ENCODE measurements around the gene MANBA. TPM values are rescaled to one million over a fixed set of nuclear protein-coding genes. Genes with fewer than 3 reads are reported as not detected.
A peak's percentile ranks its signal among the peaks of the same experiment; 100 is the strongest.

Gene MANBA
- total RNA-seq, 1 experiment from 2014 or later, result 11.2 TPM

GRCh38 chr4:102684610-102685052 is 76.1 kb downstream of the MANBA start:
- peak; percentile 73 for DNase-seq (ENCODE audit: unreplicated experiment)
- intact Hi-C loops (cut with micrococcal nuclease), result loop anchor here (1.0 kb wide), 1 partner anchor 143 kb away; the partner anchor contains the start of gene UBE2D3
- H3K27me3 Mint-ChIP-seq (ENCODE audit: insufficient read depth, unreplicated experiment), result no peaks in the 10 kb centered on the region
- no peak overlapping the region for H3K4me3 Mint-ChIP-seq (ENCODE audit: unreplicated experiment)
- CTCF ChIA-PET, result interaction anchor here (0.8 kb wide), 1 partner anchor 376 kb away, joined by 3 read pairs; no protein-coding TSS in a partner anchor
- H3K9me3 Mint-ChIP-seq (ENCODE audit: unreplicated experiment), result no peaks in the 10 kb centered on the region
- POLR2A ChIA-PET, result interaction anchor here (0.8 to 1.1 kb wide), 4 partner anchors 19 to 143 kb away, joined by 3 to 5 read pairs (median 3); no protein-coding TSS in a partner anchor
- no TSS peak for BruUV-seq (replicated peaks)
- H3K27ac Mint-ChIP-seq (ENCODE audit: low read depth, unreplicated experiment), result no peak overlapping the region
- peaks cover 4% of the 10 kb centered on the region for H3K36me3 Mint-ChIP-seq (ENCODE audit: insufficient read depth, unreplicated experiment)
- H3K4me1 Mint-ChIP-seq (ENCODE audit: insufficient read depth, unreplicated experiment), result no peaks in the 10 kb centered on the region
- no peak for TF ChIP-seq CTCF (IDR thresholded peaks at IDR 0.05; ENCODE audit: unreplicated experiment)

GRCh38 chr4:102683881-102684609 is 76.7 kb downstream of the MANBA start:
- DNase-seq (ENCODE audit: unreplicated experiment), result no peak
- CTCF ChIA-PET, result interaction anchor here (0.8 kb wide), 1 partner anchor 376 kb away, joined by 3 read pairs; no protein-coding TSS in a partner anchor
- Mint-ChIP-seq H3K9me3 (ENCODE audit: unreplicated experiment) (no peaks in the 10 kb centered on the region), H3K4me3 (ENCODE audit: unreplicated experiment) (no peak overlapping the region), H3K4me1 (ENCODE audit: insufficient read depth, unreplicated experiment) (no peaks in the 10 kb centered on the region), H3K27ac (ENCODE audit: low read depth, unreplicated experiment) (no peak overlapping the region), H3K36me3 (ENCODE audit: insufficient read depth, unreplicated experiment) (peaks cover 4% of the 10 kb centered on the region), H3K27me3 (ENCODE audit: insufficient read depth, unreplicated experiment) (no peaks in the 10 kb centered on the region)
- no peak for TF ChIP-seq CTCF (IDR thresholded peaks at IDR 0.05; ENCODE audit: unreplicated experiment)
- intact Hi-C loops (cut with micrococcal nuclease), result loop anchor here (1.0 kb wide), 1 partner anchor 143 kb away; the partner anchor contains the start of gene UBE2D3
- BruUV-seq (replicated peaks), result TSS peak; percentile 77
- POLR2A ChIA-PET, result interaction anchor here (1.1 kb wide), 1 partner anchor 18 kb away, joined by 5 read pairs; no protein-coding TSS in a partner anchor

- no peaks in the 10 kb centered on the region for H3K4me1 Mint-ChIP-seq (ENCODE audit: insufficient read depth, unreplicated experiment)
- H3K4me3 Mint-ChIP-seq (ENCODE audit: unreplicated experiment), result no peak overlapping the region
- no peaks in the 10 kb centered on the region for H3K27me3 Mint-ChIP-seq (ENCODE audit: insufficient read depth, unreplicated experiment)
- peaks cover 4% of the 10 kb centered on the region for H3K36me3 Mint-ChIP-seq (ENCODE audit: insufficient read depth, unreplicated experiment)
- H3K9me3 Mint-ChIP-seq (ENCODE audit: unreplicated experiment), result no peaks in the 10 kb centered on the region
- ChIA-PET CTCF (interaction anchor here (0.6 to 0.8 kb wide), 2 partner anchors 248 to 413 kb away, joined by 6 read pairs; no protein-coding TSS in a partner anchor), POLR2A (interaction anchor here (0.7 to 1.1 kb wide), 3 partner anchors 12 to 82 kb away, joined by 3 to 4 read pairs (median 3); partner anchors contain the start of gene MANBA)
- BruUV-seq (replicated peaks), result no TSS peak
- TF ChIP-seq CTCF (IDR thresholded peaks at IDR 0.05; ENCODE audit: unreplicated experiment), result no peak
- DNase-seq (ENCODE audit: unreplicated experiment), result no peak
- intact Hi-C loops (cut with micrococcal nuclease), result no loop called here
- no peak overlapping the region for H3K27ac Mint-ChIP-seq (ENCODE audit: low read depth, unreplicated experiment)
Measured at GRCh38 chr4:102678695-102679335, 82.0 kb downstream of the MANBA start.

GRCh38 chr4:102678107-102678506 is 82.7 kb downstream of the MANBA start:
- H3K9me3 Mint-ChIP-seq (ENCODE audit: unreplicated experiment), result no peaks in the 10 kb centered on the region
- TF ChIP-seq CTCF (IDR thresholded peaks at IDR 0.05; ENCODE audit: unreplicated experiment), result no peak
- CTCF ChIA-PET, result no interaction called here
- POLR2A ChIA-PET, result interaction anchor here (1.0 kb wide), 1 partner anchor 12 kb away, joined by 4 read pairs; no protein-coding TSS in a partner anchor
- no peaks in the 10 kb centered on the region for H3K27me3 Mint-ChIP-seq (ENCODE audit: insufficient read depth, unreplicated experiment)
- H3K36me3 Mint-ChIP-seq (ENCODE audit: insufficient read depth, unreplicated experiment), result peaks cover 4% of the 10 kb centered on the region
- DNase-seq (ENCODE audit: unreplicated experiment), result no peak
- no TSS peak for BruUV-seq (replicated peaks)
- no peaks in the 10 kb centered on the region for H3K4me1 Mint-ChIP-seq (ENCODE audit: insufficient read depth, unreplicated experiment)
- H3K4me3 Mint-ChIP-seq (ENCODE audit: unreplicated experiment), result no peak overlapping the region
- intact Hi-C loops (cut with micrococcal nuclease), result no loop called here
- H3K27ac Mint-ChIP-seq (ENCODE audit: low read depth, unreplicated experiment), result no peak overlapping the region

All from MCF 10A (cell line).